ENCODE measurements around the gene CACNA1F. TPM values are rescaled to one million over a fixed set of nuclear protein-coding genes. Genes with fewer than 3 reads are reported as not detected.
A peak's percentile ranks its signal among the peaks of the same experiment; 100 is the strongest.

Gene CACNA1F
- total RNA-seq, 1 donor from 2014 or later = not detected

DNA sequence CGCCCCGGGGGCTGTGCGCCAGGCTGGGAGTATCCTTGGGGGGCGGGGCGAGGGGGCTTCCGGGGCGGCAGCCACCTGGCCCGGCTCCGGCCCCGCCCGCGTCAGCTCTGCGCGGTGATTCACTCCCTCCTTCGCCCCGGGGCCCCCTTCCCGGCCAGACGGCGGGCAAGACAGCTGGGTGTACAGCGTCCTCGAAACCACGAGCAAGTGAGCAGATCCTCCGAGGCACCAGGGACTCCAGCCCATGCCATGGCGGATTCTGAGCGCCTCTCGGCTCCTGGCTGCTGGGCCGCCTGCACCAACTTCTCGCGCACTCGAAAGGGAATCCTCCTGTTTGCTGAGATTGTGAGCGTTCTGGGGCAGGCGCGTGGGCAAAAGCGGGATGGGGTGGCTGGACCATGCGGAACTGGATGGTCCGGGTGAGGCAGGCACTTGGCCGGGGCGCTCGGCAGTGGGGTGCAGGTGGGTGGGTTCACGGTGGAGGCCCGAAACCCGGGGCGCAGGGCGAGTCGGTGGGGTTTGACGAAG lies 61.3 kb downstream of the CACNA1F start, which contains the start of gene PLP2:
TSS of gene PLP2 (plus strand) at position 147 of the 528 bp plus-strand sequence. CDS start at position 250, 103 bp downstream.
- Histone ChIP-seq H3K27ac (ENCODE audit: low read depth, low read length) (peak within 1 kb of the TSS; percentile 93), H3K9me3 (ENCODE audit: control insufficient read depth in 3 of 3, low read length in 3 of 3) (no peaks in the 10 kb centered on the region)

DNA sequence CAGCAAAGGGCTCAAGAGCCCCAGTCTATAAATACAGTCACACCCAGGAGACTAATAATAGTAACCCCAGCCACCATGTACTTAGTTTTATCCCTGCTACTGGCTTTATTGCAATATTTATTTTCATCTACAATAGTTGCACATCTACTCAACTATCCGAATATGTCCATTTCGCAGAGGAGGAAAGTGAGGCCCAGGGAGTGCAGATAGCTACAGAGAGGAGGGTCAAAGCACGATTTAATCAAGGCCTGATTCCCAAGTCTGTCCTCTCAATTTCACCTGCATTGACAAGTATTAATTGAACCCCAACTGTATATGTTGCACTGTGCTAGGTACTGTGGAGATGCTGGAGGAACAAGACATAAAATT lies 65.4 kb downstream of the CACNA1F start:
- Histone ChIP-seq H3K4me1 (ENCODE audit: control insufficient read depth in 3 of 3, insufficient read depth in 3 of 3, low read length in 3 of 3) (peaks cover 18 to 20% (median 18%) of the 10 kb centered on the region in 3 donors), H3K9ac (ENCODE audit: low read depth in 1 of 3, low read length in 3 of 3) (peak overlapping the region; percentile 77 to 89 (median 78)), H3K27ac (ENCODE audit: low read depth, low read length) (peak overlapping the region; percentile 98), H3K4me3 (ENCODE audit: low read length in 3 of 3) (peak overlapping the region; percentile 72 to 77 (median 74)), H3K27me3 (ENCODE audit: control insufficient read depth in 3 of 3, insufficient read depth in 3 of 3, low read length in 3 of 3) (no peaks in the 10 kb centered on the region), H3K36me3 (ENCODE audit: control insufficient read depth in 3 of 3, insufficient read depth in 3 of 3, low read length in 3 of 3) (no peaks in the 10 kb centered on the region), H3K9me3 (ENCODE audit: control insufficient read depth in 3 of 3, low read length in 3 of 3) (no peaks in the 10 kb centered on the region)

More for the DNA sequence above, 61.3 kb downstream of the CACNA1F start, which contains the start of gene PLP2:
- Histone ChIP-seq H3K36me3 (ENCODE audit: control insufficient read depth in 3 of 3, insufficient read depth in 3 of 3, low read length in 3 of 3) (peaks cover 0 to 18% (median 3%) of the 10 kb centered on the region in 3 donors), H3K27me3 (ENCODE audit: control insufficient read depth in 3 of 3, insufficient read depth in 3 of 3, low read length in 3 of 3) (peaks cover 0 to 5% (median 0%) of the 10 kb centered on the region in 3 donors), H3K4me1 (ENCODE audit: control insufficient read depth in 3 of 3, insufficient read depth in 3 of 3, low read length in 3 of 3) (peaks cover 6 to 22% (median 17%) of the 10 kb centered on the region in 3 donors), H3K9ac (ENCODE audit: low read depth in 1 of 3, low read length in 3 of 3) (peak within 1 kb of the TSS; percentile 82 to 87 (median 83)), H3K4me3 (ENCODE audit: low read length in 3 of 3) (peak within 1 kb of the TSS; percentile 69 to 83 (median 80))

DNA sequence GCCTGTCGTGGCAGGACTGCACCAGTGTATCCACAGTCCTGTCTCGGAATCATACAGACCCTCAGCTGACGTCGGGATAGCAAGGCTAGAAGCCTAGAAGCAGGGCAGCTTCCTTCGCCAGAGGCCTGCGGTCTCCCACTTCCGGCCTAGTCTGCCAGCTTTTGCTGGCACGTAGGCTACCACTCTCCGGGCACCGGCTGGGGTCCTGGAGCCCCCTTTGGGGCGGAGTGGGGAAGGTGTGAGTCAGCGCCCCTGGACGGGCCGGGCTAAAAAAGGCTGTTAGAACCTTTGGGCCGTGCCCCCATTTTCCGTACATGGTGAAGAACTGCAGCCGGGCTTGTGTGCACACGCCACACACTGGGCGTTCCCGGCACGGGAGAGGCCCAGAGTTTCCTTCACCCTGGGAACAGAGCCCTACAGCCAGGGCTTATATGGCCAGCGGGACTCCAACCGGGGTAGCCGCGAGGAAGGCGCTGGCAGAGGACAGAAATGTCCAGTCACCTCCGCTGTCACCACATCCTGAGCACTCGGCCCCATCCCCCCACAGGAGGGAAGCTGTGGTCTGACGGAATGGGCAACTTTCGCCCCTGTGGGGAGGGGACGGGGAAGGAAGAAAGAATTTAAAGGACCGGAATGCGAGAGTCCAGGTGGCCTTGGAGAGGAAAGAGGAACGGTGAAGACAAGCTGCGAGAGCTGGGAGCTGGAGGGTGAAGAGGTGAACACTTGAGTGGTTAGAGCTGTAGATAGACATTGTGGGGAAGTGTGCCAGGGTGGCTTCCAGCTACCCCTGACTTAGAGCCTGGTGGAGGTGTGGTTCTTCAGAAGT lies 66.0 kb downstream of the CACNA1F start:
- H3K4me1 ChIP-seq (ENCODE audit: control insufficient read depth in 3 of 3, insufficient read depth in 3 of 3, low read length in 3 of 3) = peaks cover 16 to 18% (median 18%) of the 10 kb centered on the region in 3 donors
- H3K9ac ChIP-seq (ENCODE audit: low read depth in 1 of 3, low read length in 3 of 3) = peak overlapping the region; percentile 77 to 89 (median 78)
- no peaks in the 10 kb centered on the region for H3K36me3 ChIP-seq (ENCODE audit: control insufficient read depth in 3 of 3, insufficient read depth in 3 of 3, low read length in 3 of 3)
- no peaks in the 10 kb centered on the region for H3K27me3 ChIP-seq (ENCODE audit: control insufficient read depth in 3 of 3, insufficient read depth in 3 of 3, low read length in 3 of 3)
- peak overlapping the region; percentile 98 for H3K27ac ChIP-seq (ENCODE audit: low read depth, low read length)
- no peaks in the 10 kb centered on the region for H3K9me3 ChIP-seq (ENCODE audit: control insufficient read depth in 3 of 3, low read length in 3 of 3)
- H3K4me3 ChIP-seq (ENCODE audit: low read length in 3 of 3) = peak overlapping the region; percentile 72 to 77 (median 74)

DNA sequence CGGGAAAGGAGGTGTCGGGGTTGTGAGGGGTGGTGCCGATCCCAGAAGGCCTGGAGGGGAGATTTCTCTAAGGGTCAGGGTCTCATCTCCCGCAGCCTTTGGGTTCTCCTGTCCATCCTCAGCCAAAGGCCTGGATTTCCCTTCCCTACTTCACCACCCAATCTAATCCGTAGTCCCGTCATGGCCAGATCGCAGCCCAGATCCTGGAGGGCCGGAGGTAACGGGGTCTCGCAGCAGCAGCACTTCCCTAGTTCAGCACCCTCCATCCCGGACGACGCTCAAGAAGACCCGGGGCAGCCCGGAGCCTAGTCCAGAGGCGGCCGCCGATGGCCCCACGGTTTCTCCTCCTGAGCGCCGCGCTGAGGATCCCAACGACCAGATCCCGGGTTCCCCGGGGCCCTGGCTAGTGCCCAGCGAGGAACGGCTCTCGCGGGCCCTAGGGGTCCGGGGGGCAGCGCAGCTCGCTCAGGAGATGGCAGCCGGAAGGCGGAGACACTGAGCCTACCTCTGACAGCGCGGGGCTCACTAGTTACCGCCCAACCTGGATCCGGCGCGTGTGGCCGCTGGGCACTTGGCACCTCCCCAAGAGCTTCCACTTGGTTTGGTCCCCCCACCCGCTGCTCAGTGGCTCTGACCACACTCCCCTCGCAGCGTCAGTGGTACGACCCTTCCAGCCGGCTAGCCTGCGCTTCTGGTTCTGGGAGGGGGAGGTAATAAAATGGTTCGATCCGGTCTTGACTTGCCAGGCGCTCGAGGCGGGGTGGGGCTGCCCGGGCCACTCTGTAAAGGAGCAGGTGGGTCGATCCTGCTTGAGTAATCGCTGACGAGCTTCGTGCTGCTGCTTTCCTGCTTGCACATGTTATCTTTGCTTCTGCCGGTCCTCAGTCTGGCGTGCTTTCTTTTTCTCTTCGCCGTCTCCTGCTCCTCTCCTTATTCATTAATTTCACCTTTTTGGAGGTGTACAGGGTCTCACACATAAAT lies 66.9 kb downstream of the CACNA1F start:
- H3K9me3 ChIP-seq (ENCODE audit: control insufficient read depth in 3 of 3, low read length in 3 of 3) = no peaks in the 10 kb centered on the region
- H3K36me3 ChIP-seq (ENCODE audit: control insufficient read depth in 3 of 3, insufficient read depth in 3 of 3, low read length in 3 of 3) = no peaks in the 10 kb centered on the region
- no peaks in the 10 kb centered on the region for H3K27me3 ChIP-seq (ENCODE audit: control insufficient read depth in 3 of 3, insufficient read depth in 3 of 3, low read length in 3 of 3)
- H3K9ac ChIP-seq (ENCODE audit: low read depth in 1 of 3, low read length in 3 of 3) = peak overlapping the region; percentile 77 to 89 (median 78)
- H3K4me1 ChIP-seq (ENCODE audit: control insufficient read depth in 3 of 3, insufficient read depth in 3 of 3, low read length in 3 of 3) = peaks cover 16 to 18% (median 18%) of the 10 kb centered on the region in 3 donors
- H3K4me3 ChIP-seq (ENCODE audit: low read length in 3 of 3) = peak overlapping the region; percentile 72 to 77 (median 74)
- H3K27ac ChIP-seq (ENCODE audit: low read depth, low read length) = peak overlapping the region; percentile 98

DNA sequence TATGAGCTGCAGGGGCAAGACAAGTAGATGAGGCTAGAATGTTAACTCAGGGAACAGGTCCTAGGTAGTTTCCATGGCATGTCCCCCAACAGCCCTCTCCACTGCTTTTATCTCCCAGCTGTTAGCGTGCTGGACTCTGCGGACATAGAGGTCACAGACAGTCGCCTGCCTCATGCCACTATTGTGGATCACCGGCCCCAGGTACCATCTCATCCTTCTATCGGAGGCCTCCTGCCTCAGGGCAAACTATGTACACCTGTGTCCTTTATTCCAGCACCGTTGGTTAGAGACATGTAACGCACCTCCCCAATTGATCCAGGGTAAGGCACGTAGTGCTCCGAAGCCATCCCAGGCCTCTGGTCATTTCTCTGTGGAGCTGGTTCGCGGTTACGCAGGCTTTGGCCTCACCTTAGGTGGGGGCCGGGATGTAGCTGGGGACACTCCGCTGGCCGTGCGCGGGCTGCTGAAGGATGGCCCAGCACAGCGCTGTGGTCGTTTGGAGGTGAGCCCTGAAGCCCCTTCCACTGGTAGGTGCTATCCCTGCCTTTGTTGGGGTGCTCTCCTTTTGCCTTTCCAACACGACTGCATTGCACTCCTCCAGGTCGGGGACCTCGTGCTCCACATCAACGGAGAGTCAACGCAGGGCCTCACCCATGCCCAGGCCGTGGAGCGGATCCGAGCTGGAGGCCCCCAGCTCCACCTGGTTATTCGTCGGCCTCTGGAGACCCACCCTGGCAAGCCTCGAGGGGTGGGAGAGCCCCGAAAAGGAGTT lies 68.4 kb downstream of the CACNA1F start:
- Histone ChIP-seq H3K9me3 (ENCODE audit: control insufficient read depth in 3 of 3, low read length in 3 of 3) (no peaks in the 10 kb centered on the region), H3K27ac (ENCODE audit: low read depth, low read length) (peak overlapping the region; percentile 98), H3K4me1 (ENCODE audit: control insufficient read depth in 3 of 3, insufficient read depth in 3 of 3, low read length in 3 of 3) (peaks cover 16 to 18% (median 18%) of the 10 kb centered on the region in 3 donors), H3K4me3 (ENCODE audit: low read length in 3 of 3) (peak overlapping the region in 1 of 3 donors; percentile 59), H3K9ac (ENCODE audit: low read depth in 1 of 3, low read length in 3 of 3) (no peak overlapping the region), H3K27me3 (ENCODE audit: control insufficient read depth in 3 of 3, insufficient read depth in 3 of 3, low read length in 3 of 3) (no peaks in the 10 kb centered on the region), H3K36me3 (ENCODE audit: control insufficient read depth in 3 of 3, insufficient read depth in 3 of 3, low read length in 3 of 3) (no peaks in the 10 kb centered on the region)

DNA sequence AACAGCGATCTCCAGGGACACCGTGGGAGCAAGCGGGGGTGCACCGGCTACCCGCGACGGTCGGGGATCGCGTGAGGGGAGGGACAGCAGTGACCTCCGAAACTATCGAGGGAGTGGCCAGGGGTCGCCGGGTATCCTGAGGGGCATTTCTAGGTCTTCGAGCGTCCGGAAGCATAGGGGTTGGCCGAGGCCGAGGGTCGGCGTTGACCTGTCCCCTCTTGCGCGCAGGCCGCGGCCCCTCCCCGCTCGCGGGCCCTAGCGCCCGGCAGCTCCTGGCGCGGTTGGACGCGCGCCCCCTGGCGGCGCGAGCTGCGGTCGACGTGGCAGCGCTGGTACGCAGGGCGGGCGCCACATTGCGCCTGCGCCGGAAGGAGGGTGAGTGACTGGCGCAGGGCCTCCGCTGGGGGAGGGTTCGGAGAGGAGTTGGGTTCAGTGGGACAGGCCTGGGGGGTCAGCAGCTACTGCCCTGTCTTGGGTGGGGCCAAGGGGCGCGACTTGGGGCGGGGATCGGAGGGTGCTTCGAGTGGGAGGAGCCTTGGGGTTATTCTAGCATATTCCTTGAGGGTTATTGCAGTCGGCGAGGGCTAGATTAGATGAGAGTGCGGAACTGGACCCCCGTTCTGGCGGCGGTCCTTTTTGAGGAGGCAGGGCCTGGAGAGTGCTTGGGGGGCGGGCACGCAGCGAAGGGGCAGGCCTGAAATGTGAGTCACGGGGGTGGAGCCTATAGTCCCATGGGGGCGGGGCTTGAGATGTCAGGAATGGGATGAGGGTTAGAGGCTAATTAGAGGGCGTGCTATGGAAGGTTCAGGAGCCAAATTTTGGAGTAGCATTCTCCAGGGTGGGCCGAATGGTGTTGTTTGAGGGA lies 69.4 kb downstream of the CACNA1F start:
- H3K27me3 ChIP-seq (ENCODE audit: control insufficient read depth in 3 of 3, insufficient read depth in 3 of 3, low read length in 3 of 3) = no peaks in the 10 kb centered on the region
- peak overlapping the region; percentile 64 to 78 (median 68) for H3K9ac ChIP-seq (ENCODE audit: low read depth in 1 of 3, low read length in 3 of 3)
- H3K4me1 ChIP-seq (ENCODE audit: control insufficient read depth in 3 of 3, insufficient read depth in 3 of 3, low read length in 3 of 3) = peaks cover 16 to 18% (median 18%) of the 10 kb centered on the region in 3 donors
- H3K4me3 ChIP-seq (ENCODE audit: low read length in 3 of 3) = peak overlapping the region; percentile 54 to 69 (median 59)
- H3K36me3 ChIP-seq (ENCODE audit: control insufficient read depth in 3 of 3, insufficient read depth in 3 of 3, low read length in 3 of 3) = no peaks in the 10 kb centered on the region
- no peaks in the 10 kb centered on the region for H3K9me3 ChIP-seq (ENCODE audit: control insufficient read depth in 3 of 3, low read length in 3 of 3)
- H3K27ac ChIP-seq (ENCODE audit: low read depth, low read length) = peak overlapping the region; percentile 98

GRCh38 chrX:49162620-49163019 lies 70.5 kb downstream of the CACNA1F start, which contains the start of gene MAGIX:
MAGIX (plus strand) TSS chrX:49162758; CDS start chrX:49162890, 132 bp downstream.
- Histone ChIP-seq H3K9me3 (ENCODE audit: control insufficient read depth in 3 of 3, low read length in 3 of 3) (no peaks in the 10 kb centered on the region), H3K36me3 (ENCODE audit: control insufficient read depth in 3 of 3, insufficient read depth in 3 of 3, low read length in 3 of 3) (no peaks in the 10 kb centered on the region), H3K4me1 (ENCODE audit: control insufficient read depth in 3 of 3, insufficient read depth in 3 of 3, low read length in 3 of 3) (peaks cover 14 to 16% (median 14%) of the 10 kb centered on the region in 3 donors), H3K27me3 (ENCODE audit: control insufficient read depth in 3 of 3, insufficient read depth in 3 of 3, low read length in 3 of 3) (no peaks in the 10 kb centered on the region), H3K27ac (ENCODE audit: low read depth, low read length) (peak within 1 kb of the TSS; percentile 98), H3K4me3 (ENCODE audit: low read length in 3 of 3) (peak within 1 kb of the TSS; percentile 54 to 69 (median 59)), H3K9ac (ENCODE audit: low read depth in 1 of 3, low read length in 3 of 3) (peak within 1 kb of the TSS; percentile 64 to 78 (median 68))

GRCh38 chrX:49161632-49162031 lies 71.5 kb downstream of the CACNA1F start:
- H3K36me3 ChIP-seq (ENCODE audit: control insufficient read depth in 3 of 3, insufficient read depth in 3 of 3, low read length in 3 of 3) = no peaks in the 10 kb centered on the region
- no peak overlapping the region for H3K9ac ChIP-seq (ENCODE audit: low read depth in 1 of 3, low read length in 3 of 3)
- H3K9me3 ChIP-seq (ENCODE audit: control insufficient read depth in 3 of 3, low read length in 3 of 3) = no peaks in the 10 kb centered on the region
- H3K4me3 ChIP-seq (ENCODE audit: low read length in 3 of 3) = no peak overlapping the region
- H3K4me1 ChIP-seq (ENCODE audit: control insufficient read depth in 3 of 3, insufficient read depth in 3 of 3, low read length in 3 of 3) = peaks cover 8 to 13% (median 10%) of the 10 kb centered on the region in 3 donors
- no peak overlapping the region for H3K27ac ChIP-seq (ENCODE audit: low read depth, low read length)
- H3K27me3 ChIP-seq (ENCODE audit: control insufficient read depth in 3 of 3, insufficient read depth in 3 of 3, low read length in 3 of 3) = no peaks in the 10 kb centered on the region
